ENCODE measurements around the gene GPC3.

GRCh38 chrX:133796282-133796681 is 189.1 kb downstream of the GPC3 start:
- TF ChIP-seq POLR2AphosphoS5 (IDR thresholded peaks at IDR 0.05; ENCODE audit: low read depth, low read length) (no peak), TAF1 (IDR thresholded peaks at IDR 0.05; ENCODE audit: borderline replicate concordance, low read depth, low read length) (no peak), POLR2A (IDR thresholded peaks at IDR 0.05; ENCODE audit: low read depth, low read length) (no peak)
